GM18909 (cell line): Measurements from ENCODE around the gene BABAM2.

Experiments
- ATAC-seq: cut with Tn5 transposase; IDR thresholded peaks from one replicate; pipeline ENCODE4 v1.9.1; 2021; ENCODE audit warnings: mild to moderate bottlenecking; ENCODE audit not compliant: unreplicated experiment, poor library complexity

Gene BABAM2

DNA sequence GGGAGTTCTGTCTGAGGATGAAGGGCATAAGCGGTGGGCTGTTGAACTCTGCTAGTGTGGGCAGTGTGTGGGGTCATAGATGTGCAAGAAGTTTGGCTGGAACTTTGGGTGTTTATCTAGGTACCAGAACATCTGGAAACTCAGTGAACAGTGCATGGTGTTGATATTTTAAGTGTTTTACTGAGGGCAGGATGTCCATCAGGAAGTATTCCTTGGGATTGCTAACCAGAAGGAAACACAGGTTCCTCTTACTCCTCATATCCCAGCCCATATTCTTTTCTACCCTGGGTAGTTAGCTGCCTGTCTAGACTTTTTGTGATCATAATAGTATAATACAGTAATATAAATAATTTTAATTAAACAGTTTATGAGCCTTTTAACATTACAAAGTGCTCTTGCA, 15.5 kb downstream of the BABAM2 start:
- ATAC-seq = no peak

DNA sequence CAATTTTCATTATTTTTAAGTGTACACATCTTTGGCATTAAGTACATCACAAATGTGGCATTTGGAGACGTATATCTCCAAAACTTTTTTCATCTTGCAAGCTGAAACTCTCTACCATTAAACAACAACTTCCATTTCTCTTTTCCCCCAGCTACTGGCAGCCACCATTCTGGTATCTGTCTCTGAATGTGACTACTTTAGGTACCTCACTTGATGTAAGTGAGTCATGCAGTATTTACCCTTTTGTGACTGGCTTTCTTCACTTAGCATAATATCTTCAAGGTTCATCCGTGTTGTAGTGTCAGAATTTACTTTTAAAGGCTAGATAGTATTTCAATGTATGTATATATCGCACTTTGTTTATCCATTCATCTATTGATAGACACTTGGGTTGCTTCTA, 17.0 kb downstream of the BABAM2 start:
- no peak for ATAC-seq

DNA sequence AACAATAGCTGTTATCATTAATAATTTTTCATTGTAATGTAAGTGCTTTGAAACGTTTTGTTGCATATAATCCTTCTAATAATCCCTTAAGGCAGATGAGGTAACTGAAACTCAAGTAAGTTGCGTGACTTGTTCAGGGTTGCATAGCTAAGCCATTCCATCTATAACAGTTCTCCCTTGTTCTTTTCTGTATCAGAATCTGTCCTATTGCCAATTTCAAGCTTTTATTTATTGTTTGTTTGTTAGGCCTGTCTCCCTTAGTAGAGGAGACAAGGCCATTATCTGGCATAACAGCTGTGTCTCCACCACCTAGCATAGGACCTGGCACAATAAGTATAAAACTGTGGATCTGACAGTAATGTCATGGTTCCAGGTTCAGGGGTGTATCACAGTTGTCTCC, 19.4 kb downstream of the BABAM2 start:
- ATAC-seq = no peak

DNA sequence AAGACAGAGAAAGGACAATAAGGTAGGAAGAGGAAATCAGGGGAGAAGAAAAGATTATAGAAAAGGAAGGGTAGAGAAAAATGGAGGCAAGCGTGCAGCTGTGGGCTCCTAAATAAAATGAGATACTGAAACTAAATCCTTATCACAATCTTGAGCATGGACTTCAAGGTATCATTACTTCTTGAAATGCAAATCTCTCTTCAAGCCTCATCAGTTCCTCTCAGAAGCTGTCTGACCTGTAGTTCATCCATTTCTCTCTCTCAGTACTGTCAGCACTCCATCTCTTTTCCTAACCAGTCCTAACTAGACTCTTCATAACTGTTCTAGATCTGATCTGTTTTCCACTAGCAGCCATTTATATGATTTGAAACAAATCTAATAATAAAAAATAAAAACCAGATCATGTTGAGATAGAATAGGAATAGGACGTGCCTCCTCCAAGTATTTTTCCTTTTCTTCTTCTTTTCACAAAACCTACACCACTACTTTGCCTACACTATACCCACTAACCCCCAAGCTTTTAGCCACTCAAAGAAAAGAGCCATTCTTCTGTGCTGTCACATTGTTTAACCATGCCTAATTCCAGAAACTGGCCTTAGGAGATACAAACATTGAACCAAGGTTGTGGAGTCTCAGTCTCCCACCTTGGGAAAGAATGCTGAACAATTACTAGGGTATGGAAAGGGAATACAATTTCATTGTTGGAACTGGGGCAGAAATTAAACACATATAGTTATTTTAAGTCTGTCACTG, 21.1 kb downstream of the BABAM2 start:
- no peak for ATAC-seq

- no peak for ATAC-seq
These were observed 22.0 kb downstream of the BABAM2 start for GRCh38 chr2:27912512-27912911.

DNA sequence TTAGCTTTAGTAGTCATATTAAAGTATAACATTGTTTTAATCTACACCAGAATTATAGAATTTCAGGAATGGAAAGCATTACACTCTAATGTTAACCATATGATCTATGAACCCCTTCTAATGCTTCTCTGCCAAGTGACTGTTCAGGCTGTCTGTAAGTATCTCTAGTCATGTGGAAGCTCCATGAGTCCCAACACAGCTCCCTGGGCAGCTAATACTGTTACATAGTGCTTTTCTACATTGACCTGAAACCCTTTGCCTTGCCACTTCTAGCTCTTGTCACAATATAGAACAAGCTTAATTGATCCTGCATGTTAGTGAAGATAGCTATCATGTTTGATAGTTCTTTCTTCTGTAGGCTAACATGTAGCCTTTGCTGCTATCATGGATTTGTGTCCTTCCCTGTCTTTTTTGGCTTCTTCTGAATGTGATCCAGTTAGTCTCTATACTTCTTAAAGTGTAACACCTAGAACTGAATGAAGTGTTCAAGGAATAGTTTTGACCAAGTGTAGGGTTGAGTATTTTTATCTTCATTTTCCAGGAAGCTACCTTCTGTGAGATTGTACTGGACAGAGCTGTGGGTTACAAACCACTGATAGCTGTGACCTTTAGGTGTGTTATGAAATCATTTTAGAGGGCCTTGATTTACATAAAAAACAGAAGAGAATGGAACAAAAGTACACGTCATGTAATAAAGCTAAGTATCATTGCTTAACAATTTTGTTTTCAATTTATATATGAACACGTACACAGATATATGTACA, 23.7 kb downstream of the BABAM2 start:
- ATAC-seq = no peak

- no peak for ATAC-seq
These were observed 24.3 kb downstream of the BABAM2 start for GRCh38 chr2:27914805-27915175.

DNA sequence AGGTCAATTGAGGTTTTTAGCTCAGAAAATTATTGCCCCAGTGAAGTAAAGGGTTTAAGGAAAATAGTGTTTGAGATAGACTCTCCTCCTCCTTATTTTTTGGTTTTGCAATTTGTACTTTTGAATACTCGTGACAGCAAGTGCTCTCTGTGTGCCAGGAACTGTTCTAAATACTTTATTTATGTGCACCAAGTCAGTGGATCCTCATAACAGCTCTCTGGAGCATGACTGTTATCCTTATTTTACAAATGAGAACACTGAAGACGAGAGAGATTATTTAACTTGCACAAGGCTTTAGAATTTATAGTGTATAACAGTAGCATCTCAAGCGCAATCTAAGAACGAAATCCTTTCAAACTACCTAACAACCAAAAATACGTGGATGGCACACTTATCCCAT, 24.7 kb downstream of the BABAM2 start:
- no peak for ATAC-seq

GRCh38 chr2:27915874-27916273, 25.3 kb downstream of the BABAM2 start:
- no peak for ATAC-seq

- ATAC-seq = no peak
These were observed 25.9 kb downstream of the BABAM2 start for GRCh38 chr2:27916293-27916995.

- no peak for ATAC-seq
These were observed 29.8 kb downstream of the BABAM2 start for GRCh38 chr2:27920148-27920885.

- ATAC-seq = no peak
These were observed 30.9 kb downstream of the BABAM2 start for GRCh38 chr2:27921424-27921823.

DNA sequence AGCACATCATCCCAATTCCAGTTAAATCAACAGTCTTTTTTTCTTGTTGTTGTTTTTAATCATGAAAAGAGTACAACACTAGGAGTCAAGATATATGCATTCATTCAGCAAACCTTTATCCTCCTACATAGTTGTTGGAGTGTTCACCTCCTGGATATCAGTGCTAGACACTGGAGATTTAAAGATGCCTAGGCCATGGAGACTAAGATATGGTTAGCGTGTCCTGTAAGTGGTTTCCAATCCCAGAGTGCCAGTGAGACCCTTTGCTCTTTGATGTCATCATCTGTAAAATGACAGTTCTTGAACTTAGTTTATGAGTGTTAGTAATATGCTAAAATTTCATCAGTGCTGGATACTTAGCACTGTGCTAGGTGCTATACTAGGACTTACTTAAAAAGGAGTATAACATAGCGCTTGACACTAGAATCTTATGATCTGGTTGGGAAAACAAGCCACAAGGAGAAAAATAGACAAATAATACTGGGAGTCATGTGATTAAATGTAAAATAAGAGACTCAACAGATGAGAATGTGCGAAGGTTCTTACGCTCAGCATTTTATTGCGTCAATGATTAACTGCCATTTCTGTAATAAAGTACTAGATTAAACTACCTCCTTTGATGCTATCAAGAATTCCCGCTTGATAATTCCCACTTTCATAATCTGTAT, 31.5 kb downstream of the BABAM2 start:
- ATAC-seq = no peak

DNA sequence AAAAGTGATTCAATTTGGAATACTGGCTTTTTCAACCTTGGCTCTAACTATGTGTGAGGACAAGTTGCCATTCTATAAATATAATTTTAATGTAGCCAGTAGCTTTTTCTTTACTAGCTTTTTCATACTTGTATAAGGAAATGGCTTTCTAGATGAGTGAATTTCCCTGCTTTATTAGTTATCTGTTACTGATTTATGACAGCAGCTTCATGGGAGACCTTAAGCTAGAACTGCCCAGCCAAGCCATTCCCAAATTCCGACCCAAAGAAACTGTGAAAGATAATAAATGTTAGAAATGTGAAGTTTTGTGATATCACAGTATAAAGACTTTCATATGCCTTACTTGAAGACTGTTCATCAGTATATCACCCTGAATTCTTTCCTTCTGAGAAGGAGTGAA, 32.3 kb downstream of the BABAM2 start:
- ATAC-seq = no peak

GRCh38 chr2:27925766-27926472, 35.4 kb downstream of the BABAM2 start:
- no peak for ATAC-seq

- ATAC-seq = no peak
These were observed 39.5 kb downstream of the BABAM2 start for GRCh38 chr2:27929916-27930486.

DNA sequence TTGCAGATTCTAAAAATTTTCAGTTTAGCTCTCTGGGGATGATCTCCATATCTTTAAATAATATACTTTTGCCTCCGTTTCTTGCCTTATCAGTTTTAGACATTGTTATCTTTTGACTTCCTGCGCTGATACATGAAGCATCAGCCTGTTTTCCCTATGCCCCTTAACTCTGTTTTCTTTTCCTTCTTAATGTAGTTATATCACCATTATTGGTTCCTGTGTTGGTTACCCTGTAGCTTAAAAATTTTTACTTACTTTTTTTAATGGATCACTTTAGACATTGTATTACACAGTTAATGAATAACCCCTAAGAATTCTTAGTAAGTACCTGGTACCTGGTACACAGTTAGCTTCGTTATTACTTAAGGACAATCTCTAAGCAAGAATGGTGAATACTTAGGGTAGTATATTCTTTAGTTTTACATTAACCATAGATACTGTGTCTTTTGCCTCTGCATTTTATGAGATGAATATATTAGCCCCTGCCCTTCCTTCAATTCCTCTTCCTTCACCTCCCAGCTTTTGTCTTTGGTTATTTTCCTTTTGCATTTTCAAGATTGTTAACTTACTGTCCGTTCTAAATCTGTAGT, 40.9 kb downstream of the BABAM2 start:
- ATAC-seq = no peak

DNA sequence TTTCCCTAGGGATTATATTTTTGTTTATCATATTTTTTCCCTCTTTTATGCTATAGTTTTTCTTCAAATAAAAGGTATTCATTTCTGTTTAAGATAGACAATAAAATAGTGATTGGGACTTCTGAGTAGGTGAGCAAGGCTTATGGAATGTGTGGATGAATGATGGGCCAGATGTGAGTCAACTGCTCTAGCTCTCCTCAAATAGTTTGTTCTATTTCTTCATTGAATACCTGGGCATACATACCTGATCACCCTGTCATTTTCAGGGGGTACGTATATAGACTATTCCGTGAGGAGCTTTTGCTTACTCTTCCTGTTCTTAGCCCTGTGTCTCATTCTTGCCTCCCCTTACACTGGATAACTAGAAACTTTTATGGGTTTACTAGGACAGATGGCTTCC, 41.9 kb downstream of the BABAM2 start:
- no peak for ATAC-seq

- no peak for ATAC-seq
These were observed 44.5 kb downstream of the BABAM2 start for GRCh38 chr2:27935026-27935425.
